SHP77 treated with DMSO at 0.1 percent for 48 hours (cell line): ENCODE measurements around the gene CCDC107.

Source experiments
- DNase-seq: peaks from one replicate; lab custom pipeline; 2025; lab: John Stamatoyannopoulos, UW

The CCDC107 gene

GRCh38 chr9:35661756-35662350, 3.8 kb downstream of the CCDC107 start:
- DNase-seq, result no peak

- DNase-seq, result no peak
Observed at GRCh38 chr9:35662437-35662836, 4.3 kb downstream of the CCDC107 start.

GRCh38 chr9:35664531-35665470, 6.7 kb downstream of the CCDC107 start, which contains the start of gene ARHGEF39:
TSS of gene ARHGEF39 (minus strand) at chr9:35665195. CDS start at chr9:35665169, 26 bp downstream.
- DNase-seq, result peak; percentile 17

- DNase-seq, result no peak
Observed at GRCh38 chr9:35665471-35665818, 7.4 kb downstream of the CCDC107 start.

- DNase-seq, result no peak
Observed at GRCh38 chr9:35666045-35666444, 8.0 kb downstream of the CCDC107 start.

GRCh38 chr9:35666549-35666948, 8.5 kb downstream of the CCDC107 start:
- no peak for DNase-seq

- DNase-seq, result no peak
Observed at GRCh38 chr9:35667939-35668338, 9.8 kb downstream of the CCDC107 start.

- DNase-seq, result no peak
Observed at GRCh38 chr9:35669331-35670145, 11.4 kb downstream of the CCDC107 start.

GRCh38 chr9:35673132-35674024, 15.3 kb downstream of the CCDC107 start, which contains the start of gene CA9:
TSS of gene CA9 (plus strand) at chr9:35673928. CDS start at chr9:35673960, 32 bp downstream.
- DNase-seq, result no peak

- no peak for DNase-seq
Observed at GRCh38 chr9:35674025-35674361, 15.9 kb downstream of the CCDC107 start.

- DNase-seq, result no peak
Observed at GRCh38 chr9:35675204-35675603, 17.1 kb downstream of the CCDC107 start.

- DNase-seq, result no peak
Observed at GRCh38 chr9:35675732-35676392, 17.8 kb downstream of the CCDC107 start.

- DNase-seq, result no peak
Observed at GRCh38 chr9:35679091-35679490, 21.0 kb downstream of the CCDC107 start.

GRCh38 chr9:35679766-35680330, 21.8 kb downstream of the CCDC107 start:
- DNase-seq, result no peak

- no peak for DNase-seq
Observed at GRCh38 chr9:35680331-35681105, 22.4 kb downstream of the CCDC107 start.

GRCh38 chr9:35681341-35682002, 23.4 kb downstream of the CCDC107 start:
- DNase-seq, result no peak

GRCh38 chr9:35682051-35682450, 24.0 kb downstream of the CCDC107 start:
- no peak for DNase-seq

GRCh38 chr9:35682520-35683315, 24.6 kb downstream of the CCDC107 start:
- no peak for DNase-seq
